ENCODE results near the gene PAQR7. TPM values are rescaled to one million over a fixed set of nuclear protein-coding genes. Genes with fewer than 3 reads are reported as not detected.

PAQR7 gene
- total RNA-seq, 4 donors from 2014 or later = 6.6 to 18.3 (median 12.1) TPM

DNA sequence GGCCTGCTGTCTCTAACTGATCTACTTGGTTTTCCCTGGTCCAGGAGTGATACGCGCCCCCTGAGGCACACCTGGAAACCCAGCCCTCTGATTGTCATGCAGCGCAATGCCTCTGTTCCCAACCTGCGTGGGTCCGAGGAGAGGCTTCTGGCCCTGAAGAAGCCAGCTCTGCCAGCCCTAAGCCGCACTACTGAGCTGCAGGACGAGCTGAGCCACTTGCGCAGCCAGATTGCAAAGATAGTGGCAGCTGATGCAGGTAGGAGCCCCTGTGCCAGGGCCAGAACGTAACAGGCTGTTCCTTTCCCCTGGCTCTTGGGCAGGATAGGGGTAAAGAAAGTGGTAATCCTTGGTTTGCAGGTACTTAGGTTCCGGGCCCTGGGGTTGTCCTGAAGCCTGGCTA is 48.9 kb downstream of the PAQR7 start:
- Histone ChIP-seq H3K36me3 (peaks cover 24 to 73% (median 31%) of the 10 kb centered on the region in 3 donors), H3K27me3 (no peaks in the 10 kb centered on the region), H3K27ac (no peak overlapping the region), H3K4me1 (peaks cover 0 to 26% (median 6%) of the 10 kb centered on the region in 3 donors), H3K4me3 (no peak overlapping the region), H3K9me3 (no peaks in the 10 kb centered on the region)
- intact Hi-C loops (cut with DNase I) = loop anchor here (10.0 kb wide), 1 partner anchor 168 kb away; the partner anchor contains the start of gene PAFAH2
- TF ChIP-seq CTCF (IDR thresholded peaks at IDR 0.05) (no peak), POLR2A (IDR thresholded peaks at IDR 0.05) (no peak)
- WGBS, 2 donors = 100% methylated on average over 3 to 4 of the region's 10 CpGs
- no peak for DNase-seq

- peaks cover 7 to 35% (median 12%) of the 10 kb centered on the region in 3 donors for H3K4me1 ChIP-seq
- peaks cover 24 to 64% (median 26%) of the 10 kb centered on the region in 3 donors for H3K36me3 ChIP-seq
- H3K4me3 ChIP-seq = no peak overlapping the region
- H3K9me3 ChIP-seq = no peaks in the 10 kb centered on the region
- no peak for TF ChIP-seq CTCF (IDR thresholded peaks at IDR 0.05)
- no peak for TF ChIP-seq POLR2A (IDR thresholded peaks at IDR 0.05)
- no peaks in the 10 kb centered on the region for H3K27me3 ChIP-seq
- 88 to 89% methylated on average over 2 of the region's 2 CpGs for WGBS, 2 donors
- intact Hi-C loops (cut with DNase I) = loop anchor here (10.0 kb wide), 1 partner anchor 169 kb away; the partner anchor contains the start of gene PAFAH2
- DNase-seq = no peak
- H3K27ac ChIP-seq = no peak overlapping the region
Observed at GRCh38 chr1:25825605-25826004, 49.9 kb downstream of the PAQR7 start.

- DNase-seq = no peak
- Histone ChIP-seq H3K27me3 (no peaks in the 10 kb centered on the region), H3K4me3 (peak overlapping the region in 3 of 4 donors; percentile 65 to 100 (median 86)), H3K4me1 (peaks cover 19 to 67% (median 29%) of the 10 kb centered on the region in 3 donors), H3K36me3 (peaks cover 3 to 26% (median 5%) of the 10 kb centered on the region in 3 donors), H3K9me3 (no peaks in the 10 kb centered on the region), H3K27ac (peak overlapping the region in 2 of 4 donors; percentile 96 to 97)
- 70 to 78% methylated on average over 4 to 5 of the region's 5 CpGs for WGBS, 2 donors
- TF ChIP-seq CTCF (IDR thresholded peaks at IDR 0.05) = no peak
- no peak for TF ChIP-seq POLR2A (IDR thresholded peaks at IDR 0.05)
- intact Hi-C loops (cut with DNase I) = loop anchor here (10.0 kb wide), 1 partner anchor 173 kb away; the partner anchor contains the start of gene PAFAH2
Observed at GRCh38 chr1:25821630-25822091, 53.8 kb downstream of the PAQR7 start.

DNA sequence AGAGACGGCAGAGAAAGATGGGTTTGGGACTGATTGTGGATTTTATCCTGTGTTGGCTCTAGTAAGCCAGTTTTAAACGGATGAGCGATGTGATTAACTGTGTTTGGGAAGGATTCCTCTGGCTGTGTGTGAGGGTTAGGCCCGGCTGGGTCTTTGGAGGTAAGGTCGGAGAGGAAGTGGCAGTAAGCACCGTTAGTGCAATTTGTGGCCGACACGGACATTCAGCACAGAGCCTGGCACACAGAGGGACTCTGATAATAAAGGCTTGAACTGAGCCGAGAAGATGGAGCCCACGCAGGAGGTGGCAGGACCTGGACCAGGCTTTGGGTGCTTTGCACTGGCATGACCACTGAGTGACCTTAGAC is 54.4 kb downstream of the PAQR7 start:
- intact Hi-C loops (cut with DNase I) = loop anchor here (10.0 kb wide), 1 partner anchor 174 kb away; the partner anchor contains the start of gene PAFAH2
- Histone ChIP-seq H3K4me1 (peaks cover 22 to 71% (median 29%) of the 10 kb centered on the region in 3 donors), H3K9me3 (no peaks in the 10 kb centered on the region), H3K27ac (peak overlapping the region; percentile 95 to 97 (median 96)), H3K4me3 (peak overlapping the region; percentile 65 to 100 (median 90)), H3K36me3 (peaks cover 0 to 26% (median 0%) of the 10 kb centered on the region in 3 donors), H3K27me3 (no peaks in the 10 kb centered on the region)
- 17 to 23% methylated on average over 10 of the region's 10 CpGs for WGBS, 2 donors
- TF ChIP-seq POLR2A (IDR thresholded peaks at IDR 0.05) (no peak), CTCF (IDR thresholded peaks at IDR 0.05) (no peak)
- no peak for DNase-seq

- intact Hi-C loops (cut with DNase I) = loop anchor here (10.0 kb wide), 1 partner anchor 174 kb away; the partner anchor contains the start of gene PAFAH2
- Histone ChIP-seq H3K4me3 (peak overlapping the region; percentile 65 to 100 (median 90)), H3K9me3 (no peaks in the 10 kb centered on the region), H3K36me3 (peaks cover 0 to 27% (median 3%) of the 10 kb centered on the region in 3 donors), H3K27me3 (no peaks in the 10 kb centered on the region), H3K4me1 (peaks cover 22 to 71% (median 29%) of the 10 kb centered on the region in 3 donors), H3K27ac (peak overlapping the region; percentile 95 to 97 (median 96))
- TF ChIP-seq CTCF (IDR thresholded peaks at IDR 0.05) (no peak), POLR2A (IDR thresholded peaks at IDR 0.05) (peak in 1 of 4 donors; percentile 45)
- no peak for DNase-seq
- WGBS, 2 donors = 7 to 11% methylated on average over 4 to 10 of the region's 67 CpGs
Observed at GRCh38 chr1:25820247-25821111, 55.0 kb downstream of the PAQR7 start.

Measured in esophagus squamous epithelium (tissue), 5 donors.